MM.1S (cell line): ENCODE measurements around the gene HRG.

Source experiments
- DNase-seq: peaks from one replicate; pipeline ENCODE4 v3.0.0-alpha.2; 2015
- H2AFZ ChIP-seq: fragments of 300-600 bp; sonication (generic); 2 replicates; pipeline ENCODE4 v1.6.0; 2016; ENCODE audit warnings: antibody characterized with exemption, low read length
- H3F3A ChIP-seq: fragments of 300-600 bp; sonication (generic); 2 replicates; pipeline ENCODE4 v1.6.1; 2016; ENCODE audit warnings: mild to moderate bottlenecking, antibody characterized with exemption, low read length, moderate library complexity, mixed read lengths; ENCODE audit not compliant: insufficient read depth
- H3K27ac ChIP-seq: fragments of 300-600 bp; sonication (generic); 2 replicates; pipeline ENCODE4 v1.5.1; 2016; ENCODE audit warnings: mild to moderate bottlenecking, low read length
- H3K27me3 ChIP-seq: fragments of 300-600 bp; sonication (generic); replicated peaks from 2 replicates; pipeline ENCODE4 v1.6.0; 2016; ENCODE audit warnings: low read length; ENCODE audit not compliant: insufficient read depth
- H3K36me3 ChIP-seq: fragments of 300-600 bp; sonication (generic); replicated peaks from 2 replicates; pipeline ENCODE4 v1.6.1; 2016; ENCODE audit warnings: mild to moderate bottlenecking, low read length, mixed read lengths; ENCODE audit not compliant: insufficient read depth
- H3K4me1 ChIP-seq: fragments of 300-600 bp; sonication (generic); 2 replicates; pipeline ENCODE4 v1.6.1; 2016; ENCODE audit warnings: low read length, mixed read lengths
- H3K4me2 ChIP-seq: fragments of 300-600 bp; sonication (generic); 2 replicates; pipeline ENCODE4 v1.6.0; 2016; ENCODE audit warnings: low read depth, low read length
- H3K4me3 ChIP-seq: fragments of 300-600 bp; sonication (generic); 2 replicates; pipeline ENCODE4 v1.5.1; 2016; ENCODE audit warnings: low read length, mixed read lengths
- H3K79me2 ChIP-seq: fragments of 300-600 bp; sonication (generic); 2 replicates; pipeline ENCODE4 v1.6.1; 2016; ENCODE audit warnings: mixed run types, low read length, mixed read lengths
- H3K9ac ChIP-seq: fragments of 300-600 bp; sonication (generic); 2 replicates; pipeline ENCODE4 v1.6.1; 2016; ENCODE audit warnings: low read length, mixed read lengths
- H3K9me2 ChIP-seq: fragments of 300-600 bp; sonication (generic); replicated peaks from 2 replicates; pipeline ENCODE4 v1.6.1; 2016; ENCODE audit warnings: mild to moderate bottlenecking, low read length, mixed read lengths; ENCODE audit not compliant: insufficient read depth
- H3K9me3 ChIP-seq: fragments of 300-600 bp; sonication (generic); replicated peaks from 2 replicates; pipeline ENCODE4 v1.6.1; 2016; ENCODE audit warnings: mild to moderate bottlenecking, low read length, mixed read lengths; ENCODE audit not compliant: insufficient read depth
- H4K20me1 ChIP-seq: fragments of 300-600 bp; sonication (generic); 2 replicates; pipeline ENCODE4 v1.6.1; 2016; ENCODE audit warnings: mild to moderate bottlenecking, low read length, moderate library complexity, mixed read lengths; ENCODE audit not compliant: insufficient read depth
- CTCF ChIP-seq: fragments of 300-600 bp; sonication (generic); IDR thresholded peaks from 2 replicates; pipeline ENCODE4 v1.5.1; 2016; ENCODE audit warnings: antibody characterized with exemption, low read length, mixed read lengths
- EZH2 ChIP-seq: fragments of 300-600 bp; sonication (generic); optimal IDR thresholded peaks from 2 replicates; pipeline ENCODE3; 2017; ENCODE audit warnings: low read depth, mild to moderate bottlenecking, antibody characterized with exemption, low read length, mixed read lengths
- EZH2phosphoT487 ChIP-seq: fragments of 300-600 bp; sonication (generic); IDR thresholded peaks from 2 replicates; pipeline ENCODE4 v1.6.1; 2018; ENCODE audit warnings: antibody characterized with exemption, low read length

Gene HRG

GRCh38 chr3:186668426-186668825 lies 2.6 kb downstream of the HRG start:
- H4K20me1 ChIP-seq, result no peaks in the 10 kb centered on the region
- no peak overlapping the region for H3K9ac ChIP-seq
- no peaks in the 10 kb centered on the region for H3K27me3 ChIP-seq
- H3K79me2 ChIP-seq, result no peaks in the 10 kb centered on the region
- peaks cover 14% of the 10 kb centered on the region for H3K4me1 ChIP-seq
- H3K4me3 ChIP-seq, result no peak overlapping the region
- H2AFZ ChIP-seq, result no peak overlapping the region
- no peak overlapping the region for H3K27ac ChIP-seq
- H3K9me2 ChIP-seq, result no peaks in the 10 kb centered on the region
- peaks cover 7% of the 10 kb centered on the region; the same call in 1 of the 2 replicates for H3F3A ChIP-seq
- no peaks in the 10 kb centered on the region for H3K36me3 ChIP-seq
- H3K9me3 ChIP-seq, result no peaks in the 10 kb centered on the region
- H3K4me2 ChIP-seq, result no peak overlapping the region
- no peak for DNase-seq
- TF ChIP-seq CTCF, result no peak
- no peak for TF ChIP-seq EZH2phosphoT487

DNA sequence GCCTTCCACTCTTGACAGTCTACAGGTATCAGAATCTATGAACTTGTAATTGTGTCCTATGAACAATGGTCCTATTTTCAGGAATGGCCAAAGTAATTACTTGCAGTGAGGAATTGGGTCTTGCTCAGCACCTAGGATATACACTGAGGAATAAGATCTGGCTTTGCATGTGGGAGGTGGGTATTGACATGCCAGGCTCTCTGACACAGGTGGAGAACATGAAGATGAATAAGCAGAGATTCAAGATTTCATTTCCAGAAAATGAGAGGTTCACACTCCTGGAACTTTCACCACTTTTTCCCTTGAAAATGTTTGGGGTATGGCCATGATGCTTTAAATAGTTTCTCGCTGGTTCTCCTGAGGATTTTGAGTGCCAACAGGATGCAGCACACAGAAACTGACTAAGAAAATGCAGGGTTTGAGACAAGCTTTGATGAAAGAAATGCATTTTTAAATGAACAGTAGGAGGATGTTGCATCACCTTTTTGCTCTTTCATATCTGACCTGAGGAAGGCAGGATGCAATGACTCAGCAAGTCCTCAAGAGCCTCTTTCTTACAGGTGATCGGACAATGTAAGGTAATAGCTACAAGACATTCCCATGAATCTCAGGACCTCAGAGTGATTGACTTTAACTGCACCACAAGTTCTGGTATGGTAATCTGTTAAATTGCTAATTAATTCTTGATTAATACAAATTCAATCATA lies 3.7 kb downstream of the HRG start:
- peak; percentile 65 for DNase-seq
- H3K79me2 ChIP-seq, result no peaks in the 10 kb centered on the region
- H3K4me3 ChIP-seq, result no peak overlapping the region
- no peaks in the 10 kb centered on the region for H3K27me3 ChIP-seq
- H3F3A ChIP-seq, result peaks cover 7% of the 10 kb centered on the region; the same call in 1 of the 2 replicates
- no peak overlapping the region for H3K9ac ChIP-seq
- H3K36me3 ChIP-seq, result no peaks in the 10 kb centered on the region
- no peaks in the 10 kb centered on the region for H4K20me1 ChIP-seq
- peak overlapping the region; percentile 27; the same call in 1 of the 2 replicates for H2AFZ ChIP-seq
- H3K4me2 ChIP-seq, result peak overlapping the region; percentile 3; the same call in 1 of the 2 replicates
- H3K9me2 ChIP-seq, result no peaks in the 10 kb centered on the region
- peaks cover 14% of the 10 kb centered on the region for H3K4me1 ChIP-seq
- TF ChIP-seq EZH2, result no peak
- no peak for TF ChIP-seq EZH2phosphoT487
- no peak for TF ChIP-seq CTCF
- H3K9me3 ChIP-seq, result no peaks in the 10 kb centered on the region
- H3K27ac ChIP-seq, result peak overlapping the region; percentile 12; the same call in 1 of the 2 replicates

- Histone ChIP-seq H3K4me3 (no peak overlapping the region), H3K9ac (no peak overlapping the region), H3K79me2 (no peaks in the 10 kb centered on the region), H4K20me1 (no peaks in the 10 kb centered on the region), H3K27ac (peak overlapping the region; percentile 12; the same call in 1 of the 2 replicates), H3K27me3 (no peaks in the 10 kb centered on the region), H3K9me3 (no peaks in the 10 kb centered on the region), H3K4me1 (peaks cover 14% of the 10 kb centered on the region), H2AFZ (0 out of 2 replicates have a peak overlapping the region, but pooled peaks have one; percentile 27), H3K9me2 (no peaks in the 10 kb centered on the region), H3F3A (peaks cover 7% of the 10 kb centered on the region; the same call in 1 of the 2 replicates), H3K4me2 (no peak overlapping the region; the same call in 1 of the 2 replicates), H3K36me3 (no peaks in the 10 kb centered on the region)
- TF ChIP-seq CTCF (no peak), EZH2phosphoT487 (no peak), EZH2 (no peak)
- DNase-seq, result no peak
Observed at GRCh38 chr3:186670155-186670554, 4.3 kb downstream of the HRG start.
